ENCODE results near the gene SUCNR1.

- TF ChIP-seq POLR2AphosphoS5 (IDR thresholded peaks at IDR 0.05; ENCODE audit: borderline replicate concordance, low read depth, low read length) (no peak), EZH2 (IDR thresholded peaks at IDR 0.05) (no peak)
Observed at GRCh38 chr3:151866711-151867410, 6.6 kb upstream of the SUCNR1 start.
